GM12891 (cell line): ENCODE measurements around the gene COLEC11.
"Not testable (repeated sequence)": the region's sequence is repeated elsewhere in the genome, so short reads cannot be mapped to it uniquely, and the experiment has no call there.

ENCODE experiments used
- DNase-seq: peaks from one replicate; pipeline ENCODE4 v3.0.0; 2011; ENCODE audit warnings: low spot score; ENCODE audit not compliant: insufficient read length
- FAIRE-seq: peaks from 2 replicates; lab custom pipeline; 2011; peaks lifted over from hg19 to GRCh38; lab: Jason Lieb, UNC
- PAX5 ChIP-seq: IDR thresholded peaks from 2 replicates; pipeline ENCODE4 v1.6.1; 2011; ENCODE audit warnings: low read length, moderate library complexity, mild to moderate bottlenecking; ENCODE audit not compliant: insufficient read depth, severe bottlenecking
- POLR2A ChIP-seq: IDR thresholded peaks from 2 replicates; pipeline ENCODE4 v1.6.1; 2011; ENCODE audit warnings: low read depth, low read length, control low read depth
- POLR2AphosphoS5 ChIP-seq: IDR thresholded peaks from 2 replicates; pipeline ENCODE4 v1.6.1; 2011; ENCODE audit warnings: low read depth, low read length, control low read depth
- POU2F2 ChIP-seq: IDR thresholded peaks from 2 replicates; pipeline ENCODE4 v1.6.1; 2011; ENCODE audit warnings: low read depth, mild to moderate bottlenecking, control low read depth, low read length, moderate library complexity
- SPI1 ChIP-seq: IDR thresholded peaks from 2 replicates; pipeline ENCODE4 v1.6.1; 2011; ENCODE audit warnings: low read depth, low read length, control low read depth
- TAF1 ChIP-seq: IDR thresholded peaks from 2 replicates; pipeline ENCODE4 v1.6.1; 2011; ENCODE audit warnings: low read depth, low read length, control low read depth

Gene COLEC11

GRCh38 chr2:3571284-3571683 lies 23.6 kb upstream of the COLEC11 start:
- no peak for FAIRE-seq
- TF ChIP-seq POLR2A (no peak), TAF1 (no peak), POLR2AphosphoS5 (no peak)

DNA sequence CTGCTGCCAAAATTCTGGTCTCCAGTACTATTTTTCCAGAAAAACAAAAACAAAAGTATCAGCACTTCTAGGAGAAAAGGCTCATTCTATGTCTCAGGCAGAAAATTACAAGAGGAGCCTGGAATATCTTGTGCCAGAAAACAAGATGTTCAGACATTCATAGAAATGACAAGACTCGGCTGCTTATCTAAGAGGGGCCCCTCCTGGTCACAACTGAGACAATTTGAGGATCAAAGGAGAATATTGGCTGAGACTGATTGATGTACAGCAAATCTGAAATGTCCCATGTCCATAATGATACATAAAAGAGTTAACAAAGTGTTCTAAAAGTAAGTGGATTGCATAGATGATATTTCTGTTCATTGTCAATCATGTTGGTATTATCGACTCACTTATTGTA lies 22.3 kb upstream of the COLEC11 start:
- DNase-seq: no peak
- TF ChIP-seq POLR2A (no peak), SPI1 (no peak), PAX5 (no peak), POLR2AphosphoS5 (no peak), POU2F2 (no peak), TAF1 (no peak)
- no peak for FAIRE-seq

More at GRCh38 chr2:3571284-3571683, 23.6 kb upstream of the COLEC11 start:
- DNase-seq: no peak

DNA sequence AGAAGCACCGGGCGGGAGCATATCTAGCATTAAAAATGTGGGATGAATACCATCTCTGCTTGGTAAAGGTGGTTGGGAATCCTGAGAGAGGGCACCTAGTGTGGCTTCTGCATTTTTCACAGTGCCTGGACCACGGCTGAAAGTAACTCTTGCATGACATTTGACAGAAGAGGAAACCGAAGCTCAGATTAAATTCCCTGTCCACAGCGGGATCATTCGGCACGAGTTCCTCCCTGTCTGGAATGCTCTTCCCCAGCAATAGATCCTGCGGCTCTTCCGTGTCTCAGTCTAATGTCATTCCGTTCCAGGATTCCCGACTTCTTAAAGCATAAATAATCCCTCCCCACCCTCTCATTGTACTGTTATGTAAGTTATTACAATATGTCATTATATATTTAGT lies 20.8 kb upstream of the COLEC11 start:
- DNase-seq (no peak), FAIRE-seq (no peak)
- TF ChIP-seq POLR2A (no peak), TAF1 (no peak), POLR2AphosphoS5 (no peak), PAX5 (no peak), POU2F2 (no peak), SPI1 (no peak)

- no peak for TF ChIP-seq POLR2A
- no peak for TF ChIP-seq POLR2AphosphoS5
- no peak for TF ChIP-seq PAX5
- no peak for TF ChIP-seq SPI1
- TF ChIP-seq TAF1: no peak
- TF ChIP-seq POU2F2: no peak
- DNase-seq: no peak
- peak; percentile 9 for FAIRE-seq
These were observed 19.2 kb upstream of the COLEC11 start for GRCh38 chr2:3575534-3576262.

DNA sequence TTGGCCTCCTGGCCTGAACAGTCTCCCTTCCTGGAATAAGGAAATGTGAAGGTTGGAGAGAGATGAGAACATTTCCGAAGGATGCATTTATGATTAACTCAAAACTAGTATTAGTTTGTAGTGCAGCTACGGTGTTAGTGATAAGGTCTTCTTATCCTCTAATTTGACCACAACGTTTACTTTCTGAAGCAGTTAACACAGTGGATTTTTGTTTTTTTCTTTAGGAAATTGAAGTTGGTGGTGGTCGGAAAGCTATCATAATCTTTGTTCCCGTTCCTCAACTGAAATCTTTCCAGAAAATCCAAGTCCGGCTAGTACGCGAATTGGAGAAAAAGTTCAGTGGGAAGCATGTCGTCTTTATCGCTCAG lies 18.7 kb upstream of the COLEC11 start:
- not testable (repeated sequence) for DNase-seq, FAIRE-seq

DNA sequence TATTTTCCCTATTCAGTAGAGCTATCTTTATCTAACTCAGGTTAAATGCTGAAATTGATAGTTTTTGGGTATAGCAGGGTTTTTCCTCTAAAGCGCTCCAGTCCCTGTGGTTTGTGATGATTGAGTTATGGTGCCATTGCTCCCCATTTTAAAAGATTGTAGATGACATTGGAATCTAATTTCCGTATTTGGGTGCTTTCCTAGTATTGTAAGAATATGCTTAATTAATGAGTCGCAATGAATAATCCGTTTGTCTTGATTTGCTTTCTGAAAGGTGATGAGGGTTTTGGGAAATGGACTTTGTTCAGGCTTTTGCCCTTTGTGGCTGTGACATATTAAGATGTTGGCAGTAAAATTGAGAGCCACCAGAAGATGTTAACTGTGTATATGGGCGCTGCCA lies 15.9 kb upstream of the COLEC11 start:
- FAIRE-seq (no peak), DNase-seq (no peak)
- no peak for TF ChIP-seq POU2F2
- no peak for TF ChIP-seq POLR2AphosphoS5
- TF ChIP-seq TAF1: no peak
- no peak for TF ChIP-seq POLR2A
- TF ChIP-seq SPI1: no peak
- TF ChIP-seq PAX5: no peak

DNA sequence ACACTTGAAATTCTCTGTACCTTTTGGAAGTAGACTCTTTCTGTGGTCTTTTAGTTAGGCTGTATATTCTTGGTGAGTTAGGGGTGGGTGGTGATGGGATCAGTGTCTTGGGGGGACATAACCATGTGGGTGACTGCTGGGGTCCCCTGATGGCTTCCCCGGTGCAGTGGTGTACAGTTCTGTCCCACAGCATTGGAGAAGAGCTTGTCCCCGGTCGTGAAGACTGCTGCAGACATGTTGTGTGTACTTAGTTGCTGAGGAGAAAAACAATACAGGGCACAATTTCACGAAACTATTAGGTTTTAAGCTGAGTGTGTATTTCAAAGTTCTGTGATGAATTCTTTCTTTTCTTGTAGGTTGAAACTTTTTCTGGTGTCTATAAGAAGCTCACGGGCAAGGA lies 14.5 kb upstream of the COLEC11 start:
- no peak for FAIRE-seq
- TF ChIP-seq SPI1 (no peak), PAX5 (no peak), POU2F2 (no peak), POLR2A (no peak), POLR2AphosphoS5 (no peak), TAF1 (no peak)
- DNase-seq: no peak

DNA sequence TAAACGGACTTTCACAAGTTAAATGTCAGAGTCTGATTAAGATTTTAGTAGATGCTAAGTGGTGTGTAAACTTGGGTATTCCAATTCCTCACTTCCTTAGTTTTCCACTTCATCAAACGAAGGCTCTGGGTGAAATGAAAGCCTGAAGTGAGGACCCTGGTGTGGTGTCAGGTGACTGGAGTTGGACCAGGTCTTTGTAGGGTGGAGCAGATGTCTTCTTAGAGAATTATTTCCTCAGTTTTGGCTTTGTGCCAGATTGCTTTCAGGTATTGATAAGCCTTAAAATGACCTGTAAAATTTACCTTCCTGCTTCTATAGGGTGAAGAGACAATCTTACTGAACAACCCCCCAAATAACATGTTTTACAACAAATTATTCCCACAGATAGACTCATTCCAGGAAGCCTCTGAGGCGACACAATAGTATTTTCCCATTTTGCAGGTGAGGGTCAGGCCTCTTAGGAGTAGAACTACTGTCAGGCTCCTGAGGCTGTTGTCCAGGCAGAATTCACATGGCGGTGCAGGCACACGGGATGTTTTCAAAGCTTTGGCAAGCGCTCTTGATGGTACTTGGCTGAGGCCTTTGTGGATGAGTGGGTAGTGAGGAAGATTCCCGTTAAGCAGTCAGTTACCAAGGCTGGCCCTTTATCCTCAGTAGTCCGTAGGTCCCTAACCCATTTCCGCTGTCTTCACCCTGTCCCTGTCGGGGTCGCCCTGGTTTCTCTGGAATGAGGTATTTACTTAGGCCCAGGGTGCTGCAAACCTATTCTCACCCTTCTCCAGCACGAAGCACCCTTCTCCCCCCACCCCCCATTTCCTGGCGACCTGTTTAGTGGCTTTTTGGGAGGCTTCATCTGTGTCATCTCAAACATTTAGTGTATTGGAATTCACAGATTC lies 13.3 kb upstream of the COLEC11 start:
- no peak for FAIRE-seq
- DNase-seq: no peak

GRCh38 chr2:3584076-3584475 lies 10.8 kb upstream of the COLEC11 start:
- TF ChIP-seq POLR2A (no peak), POU2F2 (no peak), PAX5 (no peak), TAF1 (no peak), SPI1 (no peak), POLR2AphosphoS5 (no peak)
- no peak for FAIRE-seq

More for the DNA sequence above, 13.3 kb upstream of the COLEC11 start:
- TF ChIP-seq SPI1 (no peak), PAX5 (no peak), POU2F2 (peak; percentile 60; the same call in 1 of the 2 replicates), TAF1 (no peak), POLR2AphosphoS5 (no peak), POLR2A (peak; percentile 65; the same call in 1 of the 2 replicates)

GRCh38 chr2:3584608-3585260 lies 10.2 kb upstream of the COLEC11 start:
- TF ChIP-seq POLR2A: no peak
- no peak for TF ChIP-seq PAX5
- no peak for TF ChIP-seq SPI1
- FAIRE-seq (no peak), DNase-seq (no peak)

More at GRCh38 chr2:3584076-3584475, 10.8 kb upstream of the COLEC11 start:
- DNase-seq: no peak
